Naive thymus-derived CD8-positive, alpha-beta T cell (primary cell): Measurements from ENCODE around the gene CD164L2. TPM values are rescaled to one million over a fixed set of nuclear protein-coding genes. Genes with fewer than 3 reads are reported as not detected.
A peak's percentile ranks its signal among the peaks of the same experiment; 100 is the strongest.

Source experiments
- ATAC-seq, 2 donors: fragments of 150-1000 bp; cut with Tn5 transposase in 1 of 2; sonication (Bioruptor Pico), chemical (Tn5 transposase) in 1 of 2; 1 replicate in 1 of 2; 2 replicates in 1 of 2; pipeline ENCODE4 v1.10.0; 2021; ENCODE audit warnings: mild to moderate bottlenecking in 2 of 2, moderate library complexity in 2 of 2
- POLR2A ChIA-PET: fragments of 350-600 bp; sonication (Branson Sonifier 250); formaldehyde crosslinking; loops from one replicate; lab custom pipeline; 2021; ENCODE audit warnings: antibody characterized with exemption; lab: Charles Lee
- DNase-seq, 10 donors: peaks; one replicate each; pipeline versions ENCODE4 v3.0.0 to v3.0.0-alpha.2; 2020 to 2022
- H3K27ac Mint-ChIP-seq, 10 donors: one replicate each; pipeline ENCODE4 v1.8.0; 2020 to 2022; ENCODE audit warnings: mild to moderate bottlenecking in 10 of 10, mixed read lengths in 10 of 10, moderate library complexity in 4 of 10, inconsistent platforms in 1 of 10
- H3K27me3 Mint-ChIP-seq, 5 donors: one replicate each; pipeline ENCODE4 v1.8.0; 2021 to 2022; ENCODE audit warnings: mixed read lengths in 5 of 5
- H3K36me3 Mint-ChIP-seq, 3 donors: one replicate each; pipeline ENCODE4 v1.8.0; 2020 to 2022; ENCODE audit warnings: mixed read lengths in 3 of 3, mild to moderate bottlenecking in 2 of 3, inconsistent platforms in 1 of 3
- H3K4me1 Mint-ChIP-seq, 4 donors: one replicate each; pipeline ENCODE4 v1.8.0; 2021 to 2022; ENCODE audit warnings: mixed read lengths in 4 of 4
- H3K4me3 Mint-ChIP-seq, 10 donors: one replicate each; pipeline ENCODE4 v1.8.0; 2020 to 2022; ENCODE audit warnings: mild to moderate bottlenecking in 10 of 10, mixed read lengths in 10 of 10, moderate library complexity in 6 of 10, inconsistent platforms in 1 of 10
- H3K9me3 Mint-ChIP-seq, 9 donors: one replicate each; pipeline ENCODE4 v1.8.0; 2020 to 2022; ENCODE audit warnings: mixed read lengths in 9 of 9, mild to moderate bottlenecking in 3 of 9, inconsistent platforms in 1 of 9, moderate library complexity in 1 of 9
- polyA plus RNA-seq, 3 donors: library from polyadenylated mRNA; unstranded; fragments of 300-500 nt; fragmentation: Illumina TruSeq; gene quantifications; one replicate each; pipeline ENCODE4 v1.2.3, GENCODE V29; 2021
- total RNA-seq, 8 experiments: library from RNA in 2 of 8; stranded (reverse) in 2 of 8; gene quantifications; one replicate each; pipeline ENCODE4 v1.2.3 and lab custom pipeline; 2021 to 2026

The CD164L2 gene
- total and polyA plus RNA-seq, 5 experiments from 2014 or later, result 0.17 TPM; not detected in 4

DNA sequence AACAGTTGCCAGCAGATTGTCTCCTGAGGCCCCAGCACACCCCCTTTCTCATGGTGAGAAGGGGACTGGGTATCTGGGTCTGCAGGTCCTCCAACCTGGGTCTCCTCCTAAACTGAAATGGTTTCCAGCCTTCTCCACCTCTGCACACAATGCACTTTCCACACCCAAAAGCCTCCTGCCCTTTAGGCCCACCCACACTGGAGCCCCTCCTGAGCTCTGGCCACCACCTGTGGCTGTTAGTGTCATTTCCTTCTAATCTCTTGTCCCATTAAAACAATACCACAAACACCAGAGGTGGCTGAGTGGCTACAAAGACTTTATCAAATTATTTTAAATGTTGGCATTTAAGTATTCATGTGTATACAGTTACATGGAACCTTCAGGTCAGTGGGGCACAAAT is 20.8 kb upstream of the CD164L2 start:
- POLR2A ChIA-PET, result interaction anchor here (0.6 to 1.7 kb wide), 6 partner anchors 39 to 259 kb away, joined by 3 to 5 read pairs (median 4); partner anchors contain the start of gene WASF2
- Mint-ChIP-seq H3K27ac (peak overlapping the region; percentile 74 to 93 (median 89)), H3K9me3 (no peaks in the 10 kb centered on the region), H3K4me3 (peak overlapping the region in 8 of 10 donors; percentile 26 to 70 (median 50)), H3K4me1 (peaks cover 14 to 56% (median 27%) of the 10 kb centered on the region in 4 donors), H3K27me3 (no peaks in the 10 kb centered on the region), H3K36me3 (peaks cover 0 to 20% (median 3%) of the 10 kb centered on the region in 3 donors)
- ATAC-seq (no peak), DNase-seq (no peak)

GRCh38 chr1:27403065-27403726 is 20.1 kb upstream of the CD164L2 start:
- ATAC-seq, result peak; percentile 66 to 74
- H3K27ac Mint-ChIP-seq, result peak overlapping the region; percentile 74 to 93 (median 90)
- H3K27me3 Mint-ChIP-seq, result no peaks in the 10 kb centered on the region
- peaks cover 0 to 13% (median 3%) of the 10 kb centered on the region in 3 donors for H3K36me3 Mint-ChIP-seq
- DNase-seq, result peak in 6 of 10 donors; percentile 23 to 53 (median 37)
- no peaks in the 10 kb centered on the region for H3K9me3 Mint-ChIP-seq
- peaks cover 14 to 56% (median 29%) of the 10 kb centered on the region in 4 donors for H3K4me1 Mint-ChIP-seq
- POLR2A ChIA-PET, result interaction anchor here (0.6 to 1.7 kb wide), 8 partner anchors 38 to 260 kb away, joined by 3 to 7 read pairs (median 4); partner anchors contain the start of genes AHDC1 and WASF2
- H3K4me3 Mint-ChIP-seq, result peak overlapping the region in 9 of 10 donors; percentile 28 to 74 (median 58)

GRCh38 chr1:27402349-27402754 is 19.2 kb upstream of the CD164L2 start:
- Mint-ChIP-seq H3K27ac (peak overlapping the region in 8 of 10 donors; percentile 31 to 93 (median 84)), H3K36me3 (peaks cover 0 to 5% (median 3%) of the 10 kb centered on the region in 3 donors), H3K4me3 (peak overlapping the region in 2 of 10 donors; percentile 50 to 65), H3K9me3 (no peaks in the 10 kb centered on the region), H3K27me3 (no peaks in the 10 kb centered on the region), H3K4me1 (peaks cover 14 to 54% (median 29%) of the 10 kb centered on the region in 4 donors)
- ATAC-seq (peak; percentile 15 to 18), DNase-seq (peak in 1 of 10 donors; percentile 22)
- POLR2A ChIA-PET, result interaction anchor here (0.9 to 1.7 kb wide), 5 partner anchors 37 to 206 kb away, joined by 3 to 7 read pairs (median 5); partner anchors contain the start of genes AHDC1 and WASF2

GRCh38 chr1:27400963-27401341 is 17.8 kb upstream of the CD164L2 start:
- Mint-ChIP-seq H3K4me3 (peak overlapping the region in 1 of 10 donors; percentile 18), H3K27me3 (no peaks in the 10 kb centered on the region), H3K9me3 (no peaks in the 10 kb centered on the region), H3K36me3 (no peaks in the 10 kb centered on the region), H3K4me1 (peaks cover 12 to 44% (median 29%) of the 10 kb centered on the region in 4 donors), H3K27ac (peak overlapping the region in 5 of 10 donors; percentile 4 to 88 (median 31))
- DNase-seq, result no peak
- POLR2A ChIA-PET, result interaction anchor here (1.3 to 1.5 kb wide), 2 partner anchors 201 to 204 kb away, joined by 4 to 5 read pairs; no protein-coding TSS in a partner anchor
- ATAC-seq, result no peak

DNA sequence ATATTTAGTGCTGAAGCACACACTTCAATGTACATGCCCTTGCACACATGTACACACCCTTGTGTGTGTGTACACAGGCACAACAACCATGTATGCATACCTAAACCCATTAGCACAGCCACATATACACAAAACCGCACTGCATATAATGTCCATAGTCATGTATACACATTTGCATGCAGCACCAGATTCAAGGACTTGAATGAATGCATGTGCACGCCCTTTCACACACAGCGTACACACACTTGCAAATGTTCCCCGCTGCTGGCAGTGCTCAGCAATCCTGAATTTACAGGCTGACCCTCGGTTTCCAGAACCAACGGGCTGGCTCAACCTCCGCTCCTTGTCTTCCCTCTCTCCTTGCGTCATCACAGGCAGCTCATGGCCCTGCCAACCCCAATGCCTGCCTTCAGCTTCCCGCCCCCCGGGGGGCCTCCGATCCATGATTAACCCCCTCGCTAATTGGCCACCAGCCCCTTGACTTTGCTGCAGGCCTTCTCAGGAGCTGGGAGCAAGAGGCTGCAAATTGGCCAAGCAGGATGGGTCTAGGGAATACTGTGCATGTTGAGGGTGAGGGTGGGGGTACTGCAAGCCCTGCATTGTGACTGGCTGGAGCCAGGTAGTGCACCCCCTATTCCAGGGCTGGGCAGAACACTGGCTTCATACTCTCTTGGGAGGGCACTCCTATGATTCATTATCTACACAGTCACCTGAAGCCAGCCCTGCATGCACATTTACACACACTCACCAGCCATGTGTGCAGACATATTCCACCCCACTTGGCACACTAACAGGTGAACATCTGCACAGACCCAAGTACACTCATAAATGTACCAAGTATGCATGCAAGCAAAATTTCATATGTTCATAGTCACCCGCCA is 17.2 kb upstream of the CD164L2 start:
- Mint-ChIP-seq H3K4me3 (peak overlapping the region in 1 of 10 donors; percentile 12), H3K4me1 (peaks cover 12 to 45% (median 30%) of the 10 kb centered on the region in 4 donors), H3K36me3 (no peaks in the 10 kb centered on the region), H3K27ac (peak overlapping the region in 9 of 10 donors; percentile 4 to 88 (median 43)), H3K9me3 (no peaks in the 10 kb centered on the region), H3K27me3 (no peaks in the 10 kb centered on the region)
- POLR2A ChIA-PET, result interaction anchor here (1.3 to 1.5 kb wide), 2 partner anchors 202 to 205 kb away, joined by 4 to 5 read pairs; no protein-coding TSS in a partner anchor
- no peak for DNase-seq
- no peak for ATAC-seq

DNA sequence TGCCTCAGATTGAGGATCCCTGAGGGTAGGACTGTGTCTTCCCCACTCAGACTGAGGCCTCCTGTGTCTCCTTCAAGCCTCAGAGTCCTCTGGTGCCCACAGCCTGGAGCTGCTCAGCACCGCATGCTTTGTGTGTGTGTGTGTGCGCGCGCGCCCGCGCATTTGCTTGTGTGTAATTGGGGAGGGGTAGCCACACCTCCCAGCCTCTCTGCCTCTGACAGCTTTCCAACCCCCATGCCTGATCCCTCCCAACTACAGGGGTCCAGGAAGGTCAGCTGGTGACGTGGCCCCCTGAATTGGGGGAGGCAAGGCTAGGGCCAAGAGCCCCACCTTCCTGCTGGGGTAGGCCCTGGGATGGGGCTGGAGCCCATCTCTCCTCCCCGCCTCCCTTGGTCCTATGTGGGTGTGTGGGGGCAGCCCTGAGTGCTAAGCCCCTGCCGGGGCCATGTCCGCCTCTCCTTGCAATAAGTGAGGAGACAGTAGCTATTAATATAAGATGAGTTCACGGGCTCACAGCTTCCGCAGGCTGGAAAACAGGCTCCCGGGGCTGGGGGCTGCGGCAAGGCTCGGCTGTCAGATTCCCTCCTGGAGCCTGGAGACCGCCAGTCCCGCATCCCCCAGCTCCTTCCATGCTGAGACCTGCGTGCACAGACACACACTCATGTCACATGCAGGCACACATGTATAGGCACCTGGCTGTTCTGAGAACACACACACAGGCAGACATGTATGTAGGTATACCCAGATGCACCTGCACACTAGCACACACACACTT is 16.3 kb upstream of the CD164L2 start:
- ATAC-seq (no peak), DNase-seq (no peak)
- Mint-ChIP-seq H3K27me3 (no peaks in the 10 kb centered on the region), H3K4me1 (peaks cover 18 to 45% (median 37%) of the 10 kb centered on the region in 4 donors), H3K36me3 (no peaks in the 10 kb centered on the region), H3K9me3 (no peaks in the 10 kb centered on the region), H3K27ac (peak overlapping the region in 6 of 10 donors; percentile 40 to 80 (median 56)), H3K4me3 (peak overlapping the region in 1 of 10 donors; percentile 4)
- POLR2A ChIA-PET, result interaction anchor here (0.6 to 6.3 kb wide), 5 partner anchors 12 to 264 kb away, joined by 3 to 65 read pairs (median 3); no protein-coding TSS in a partner anchor

- H3K27ac Mint-ChIP-seq, result peak overlapping the region in 8 of 10 donors; percentile 36 to 86 (median 64)
- DNase-seq (no peak), ATAC-seq (no peak)
- no peaks in the 10 kb centered on the region for H3K27me3 Mint-ChIP-seq
- no peaks in the 10 kb centered on the region for H3K36me3 Mint-ChIP-seq
- POLR2A ChIA-PET, result interaction anchor here (0.6 to 6.3 kb wide), 5 partner anchors 13 to 264 kb away, joined by 3 to 65 read pairs (median 3); no protein-coding TSS in a partner anchor
- no peak overlapping the region for H3K4me3 Mint-ChIP-seq
- no peaks in the 10 kb centered on the region for H3K9me3 Mint-ChIP-seq
- peaks cover 17 to 40% (median 30%) of the 10 kb centered on the region in 4 donors for H3K4me1 Mint-ChIP-seq
Measured at GRCh38 chr1:27398405-27399149, 15.4 kb upstream of the CD164L2 start.

- H3K27me3 Mint-ChIP-seq, result no peaks in the 10 kb centered on the region
- POLR2A ChIA-PET, result interaction anchor here (2.5 to 6.3 kb wide), 2 partner anchors 18 to 99 kb away, joined by 9 to 65 read pairs; no protein-coding TSS in a partner anchor
- H3K27ac Mint-ChIP-seq, result peak overlapping the region in 1 of 10 donors; percentile 1
- ATAC-seq (no peak), DNase-seq (no peak)
- H3K9me3 Mint-ChIP-seq, result no peaks in the 10 kb centered on the region
- no peak overlapping the region for H3K4me3 Mint-ChIP-seq
- H3K36me3 Mint-ChIP-seq, result no peaks in the 10 kb centered on the region
- H3K4me1 Mint-ChIP-seq, result peaks cover 11 to 36% (median 22%) of the 10 kb centered on the region in 4 donors
Measured at GRCh38 chr1:27397749-27398148, 14.6 kb upstream of the CD164L2 start.

- DNase-seq (no peak), ATAC-seq (no peak)
- Mint-ChIP-seq H3K4me3 (no peak overlapping the region), H3K27me3 (peaks cover 0 to 2% (median 0%) of the 10 kb centered on the region in 5 donors), H3K9me3 (no peaks in the 10 kb centered on the region), H3K4me1 (peaks cover 13 to 34% (median 20%) of the 10 kb centered on the region in 4 donors), H3K27ac (no peak overlapping the region), H3K36me3 (no peaks in the 10 kb centered on the region)
- POLR2A ChIA-PET, result interaction anchor here (0.5 to 6.3 kb wide), 3 partner anchors 18 to 242 kb away, joined by 5 to 65 read pairs (median 9); no protein-coding TSS in a partner anchor
Measured at GRCh38 chr1:27397110-27397509, 14.0 kb upstream of the CD164L2 start.

GRCh38 chr1:27395441-27396195 is 12.5 kb upstream of the CD164L2 start:
- peaks cover 17 to 35% (median 21%) of the 10 kb centered on the region in 4 donors for H3K4me1 Mint-ChIP-seq
- DNase-seq, result peak; percentile 70 to 87 (median 82)
- POLR2A ChIA-PET, result interaction anchor here (0.6 to 6.3 kb wide), 6 partner anchors 9 to 267 kb away, joined by 3 to 65 read pairs (median 4); no protein-coding TSS in a partner anchor
- peak overlapping the region in 6 of 10 donors; percentile 37 to 80 (median 55) for H3K27ac Mint-ChIP-seq
- peak overlapping the region in 4 of 10 donors; percentile 2 to 52 (median 32) for H3K4me3 Mint-ChIP-seq
- peaks cover 0 to 3% (median 0%) of the 10 kb centered on the region in 5 donors for H3K27me3 Mint-ChIP-seq
- peak; percentile 40 to 50 for ATAC-seq
- no peaks in the 10 kb centered on the region for H3K36me3 Mint-ChIP-seq
- H3K9me3 Mint-ChIP-seq, result no peaks in the 10 kb centered on the region
